Motor neuron (in vitro differentiated cells): Measurements from ENCODE around the gene XPR1. TPM values are rescaled to one million over a fixed set of nuclear protein-coding genes. Genes with fewer than 3 reads are reported as not detected.

Source experiments
- ATAC-seq, 8 experiments: fragments of 200-7000 bp; cut with Tn5 transposase; replicated peaks in 6 of 8; 2 replicates each; pipeline ENCODE4 v1.8.0; 2021; ENCODE audit warnings: mild to moderate bottlenecking in 8 of 8, moderate library complexity in 8 of 8
- H3K27ac ChIP-seq, 2 donors: fragments of 250-450 bp; sonication (Bioruptor Pico); 2 replicates each; pipeline ENCODE4 v1.9.0; 2021; ENCODE audit warnings: antibody characterized with exemption in 2 of 2, mild to moderate bottlenecking in 2 of 2, moderate library complexity in 1 of 2
- H3K4me1 ChIP-seq, 2 donors: fragments of 250-450 bp; sonication (Bioruptor Pico); replicated peaks in 1 of 2; 2 replicates each; pipeline ENCODE4 v1.6.1; 2021; ENCODE audit warnings: antibody characterized with exemption in 2 of 2, mild to moderate bottlenecking in 2 of 2, moderate library complexity in 1 of 2
- H3K4me3 ChIP-seq, 5 donors: fragments of 250-450 bp; sonication (Bioruptor Pico); 2 replicates each; pipeline ENCODE4 v1.9.0; 2021; ENCODE audit warnings: antibody characterized with exemption in 5 of 5, mild to moderate bottlenecking in 5 of 5, moderate library complexity in 4 of 5
- WGBS, 10 experiments: fragments of 450-650 bp; shearing (Covaris generic); methylation state at CpG; one replicate each; pipeline ENCODE4 v1.0.0; 2022; 5-methylcytosine and 5-hydroxymethylcytosine counted together
- in situ Hi-C, 9 experiments: fragments of 400-800 bp; cut with MboI; loops; one replicate each; pipeline ENCODE4 v1.15.0; 2021; ENCODE audit warnings: low sequenced_read_pairs in 9 of 9, low pct_unique_long_range_greater_than_20kb in 2 of 9; ENCODE audit not compliant: unreplicated experiment in 9 of 9
- total RNA-seq, 8 experiments: library from RNA; unstranded; fragments of 300-600 nt; gene quantifications; 2 replicates each; pipeline versions ENCODE4 v1.2.3 to v1.2.4, GENCODE V29; 2022

The XPR1 gene
- total RNA-seq, 8 experiments from 2014 or later: 24.0 to 162 (median 139) TPM

DNA sequence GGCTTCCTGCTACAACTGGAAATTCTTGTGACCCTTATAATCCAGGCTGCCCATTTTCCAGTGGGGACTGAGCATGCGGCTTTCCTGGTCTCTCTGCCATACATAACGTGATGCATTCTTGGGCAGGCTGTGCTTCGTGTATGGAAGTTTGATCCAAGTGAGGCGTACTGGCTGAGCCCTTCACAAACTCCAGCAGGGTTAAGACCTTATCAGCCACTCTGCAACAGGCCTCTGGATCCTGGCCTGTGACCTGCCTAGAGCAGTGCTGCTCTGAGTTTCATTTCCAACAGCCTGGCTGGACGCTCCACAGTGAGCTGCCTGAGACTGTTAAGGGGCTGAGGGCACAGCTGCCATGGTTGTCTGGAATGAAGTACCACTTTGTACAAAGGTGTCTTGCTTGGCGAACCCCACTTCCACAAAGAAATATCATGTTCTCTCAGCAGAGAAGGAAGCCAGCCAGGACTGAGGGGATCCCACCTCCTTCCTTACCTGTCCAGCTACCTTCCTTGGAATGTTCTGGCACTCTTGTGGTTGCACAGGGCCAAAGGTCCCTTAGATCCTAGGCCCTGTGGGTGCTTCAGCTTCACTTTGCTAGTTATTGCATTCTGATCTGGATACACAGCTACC lies 28.5 kb upstream of the XPR1 start:
- 23 to 100% (median 93%) methylated on average over 1 to 6 of the region's 6 CpGs; no CpG with 5 or more reads in 4 of the 10 experiments for WGBS, 10 experiments
- Histone ChIP-seq H3K4me1 (peaks cover 22 to 26% of the 10 kb centered on the region in 2 donors), H3K27ac (no peak overlapping the region), H3K4me3 (no peak overlapping the region)
- no peak for ATAC-seq
- in situ Hi-C loops: no loop called here

DNA sequence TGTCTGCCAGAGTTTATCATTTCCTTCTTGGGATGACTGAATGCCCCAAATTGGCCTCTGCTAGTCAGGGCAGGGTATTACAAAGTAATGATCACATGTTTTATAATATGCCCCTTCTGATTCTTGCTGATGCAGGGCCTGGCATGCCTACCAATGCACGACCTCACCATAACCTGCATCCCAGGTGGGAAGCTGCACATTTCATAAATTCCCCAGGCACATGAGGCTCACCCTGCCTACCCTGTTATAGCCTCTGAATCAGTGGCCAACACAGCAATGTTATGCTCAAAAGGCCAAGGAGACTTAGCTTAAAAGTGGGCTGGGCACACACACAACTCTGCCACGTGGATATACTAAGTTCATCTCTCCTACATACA lies 28.0 kb upstream of the XPR1 start:
- ATAC-seq: no peak
- 0 to 100% (median 85%) methylated on average over 1 to 2 of the region's 2 CpGs; no CpG with 5 or more reads in 2 of the 10 experiments for whole genome bisulfite sequencing, 10 experiments
- in situ Hi-C loops: no loop called here
- Histone ChIP-seq H3K4me3 (no peak overlapping the region), H3K27ac (no peak overlapping the region), H3K4me1 (peaks cover 17 to 21% of the 10 kb centered on the region in 2 donors)

DNA sequence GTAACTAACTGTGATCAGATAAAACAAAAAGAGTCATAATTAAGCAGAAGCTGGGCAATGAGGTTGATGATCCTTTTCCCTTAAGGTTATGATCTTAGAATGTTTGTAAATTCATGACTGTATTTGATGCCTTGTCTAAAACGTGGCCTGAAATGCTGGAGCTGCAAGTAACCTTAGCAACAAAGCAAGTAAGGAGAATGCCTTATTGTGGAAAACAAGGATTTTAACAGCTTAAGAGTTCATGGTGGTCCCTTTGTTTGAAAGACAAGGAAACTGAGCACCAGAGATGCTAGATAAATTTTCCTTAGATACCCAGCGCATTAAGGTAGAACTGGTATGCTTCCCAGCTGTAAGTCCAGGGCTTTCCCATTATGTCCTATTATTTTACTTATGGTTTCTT lies 25.7 kb upstream of the XPR1 start:
- WGBS, 10 experiments: 30 to 56% (median 47%) methylated on average over 2 of the region's 2 CpGs; no CpG with 5 or more reads in 4 of the 10 experiments
- Histone ChIP-seq H3K4me3 (no peak overlapping the region), H3K27ac (peak overlapping the region in 1 of 2 donors; percentile 22), H3K4me1 (peaks cover 31% of the 10 kb centered on the region in 2 donors)
- in situ Hi-C loops: no loop called here
- ATAC-seq: peak in 2 of 8 experiments; percentile 19 to 53

GRCh38 chr1:180609643-180610555 lies 21.9 kb upstream of the XPR1 start:
- Histone ChIP-seq H3K27ac (peak overlapping the region; percentile 71 to 83), H3K4me1 (peaks cover 45 to 61% of the 10 kb centered on the region in 2 donors), H3K4me3 (no peak overlapping the region)
- 15 to 81% (median 59%) methylated on average over 1 to 7 of the region's 7 CpGs for WGBS, 10 experiments
- in situ Hi-C loops: no loop called here
- ATAC-seq: peak in 5 of 8 experiments; percentile 13 to 67 (median 39)

- WGBS, 10 experiments: 0 to 83% (median 29%) methylated on average over 1 to 3 of the region's 3 CpGs; no CpG with 5 or more reads in 3 of the 10 experiments
- in situ Hi-C loops: no loop called here
- H3K27ac ChIP-seq: peak overlapping the region; percentile 71 to 83
Observed at GRCh38 chr1:180610556-180611015, 21.2 kb upstream of the XPR1 start.

DNA sequence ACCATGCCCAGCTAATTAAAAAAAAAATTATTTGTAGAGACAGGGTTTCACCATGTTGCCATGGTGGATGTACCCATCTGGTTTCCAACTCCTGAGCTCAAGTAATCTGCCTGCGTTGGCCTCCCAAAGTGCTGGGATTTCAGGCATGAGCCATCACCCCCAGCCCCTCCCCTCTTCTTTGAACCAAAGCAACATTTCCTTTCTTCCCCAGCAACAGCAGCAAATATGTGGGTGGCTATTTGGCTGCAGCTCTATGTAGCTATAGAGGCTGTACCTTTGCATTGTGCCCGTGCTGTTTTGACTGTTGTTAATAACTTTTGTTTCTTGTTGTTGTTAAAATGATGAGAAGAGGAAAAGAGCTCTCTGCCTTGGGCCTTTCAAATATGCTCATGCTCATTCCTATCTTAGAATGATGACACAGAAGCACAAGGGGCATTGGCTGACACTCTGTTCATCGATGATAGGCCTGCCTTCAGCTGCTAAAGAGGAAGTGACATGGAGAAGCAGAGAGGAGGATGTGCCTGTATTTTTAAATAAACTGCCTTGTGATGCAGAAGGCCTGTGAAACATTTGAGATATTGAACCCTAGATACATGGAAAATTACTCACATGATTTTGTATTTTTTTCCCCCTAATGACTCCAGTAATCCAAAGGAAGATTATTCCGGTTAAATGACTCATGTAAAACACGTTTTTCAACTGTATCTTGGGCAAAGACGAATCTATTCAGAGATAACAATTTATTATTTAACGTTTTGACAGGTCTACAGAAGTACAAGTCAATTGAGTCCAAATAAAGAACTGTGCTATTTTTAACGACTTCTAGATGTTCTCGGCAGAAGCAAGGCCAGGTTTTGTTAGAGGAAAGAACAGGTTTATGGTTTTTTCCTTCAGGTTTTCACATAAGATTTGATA lies 20.5 kb upstream of the XPR1 start:
- Histone ChIP-seq H3K4me1 (peaks cover 33 to 55% of the 10 kb centered on the region in 2 donors), H3K4me3 (no peak overlapping the region), H3K27ac (peak overlapping the region; percentile 71 to 83)
- ATAC-seq: peak in 5 of 8 experiments; percentile 94 to 95 (median 95)
- in situ Hi-C loops: no loop called here
- WGBS, 10 experiments: 14 to 66% (median 40%) methylated on average over 6 to 9 of the region's 9 CpGs

More at GRCh38 chr1:180610556-180611015, 21.2 kb upstream of the XPR1 start:
- ATAC-seq: no peak
- Histone ChIP-seq H3K4me3 (no peak overlapping the region), H3K4me1 (peaks cover 40 to 62% of the 10 kb centered on the region in 2 donors)

GRCh38 chr1:180612632-180613031 lies 19.2 kb upstream of the XPR1 start:
- in situ Hi-C loops: no loop called here
- WGBS, 10 experiments: 50 to 100% (median 88%) methylated on average over 1 of the region's 1 CpG; no CpG with 5 or more reads in 1 of the 10 experiments

DNA sequence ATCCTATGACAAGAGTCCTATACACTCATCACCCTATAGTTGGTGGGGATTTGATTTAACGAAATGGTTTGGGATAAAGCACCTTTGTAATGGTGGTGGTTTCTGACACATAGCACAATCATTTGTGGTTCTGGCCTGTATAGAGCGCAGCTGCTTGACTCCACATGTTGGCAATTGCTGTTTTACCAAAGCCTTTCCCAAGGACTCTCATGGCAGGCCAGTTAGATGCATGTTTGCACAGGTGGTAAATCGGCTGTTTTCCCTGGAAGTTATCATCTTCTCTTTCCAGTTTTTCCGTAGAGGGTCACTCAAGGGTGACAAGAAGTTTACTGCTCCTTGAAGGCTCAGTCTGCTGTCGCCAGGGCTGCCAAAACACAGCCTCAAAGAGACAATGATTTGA lies 17.1 kb upstream of the XPR1 start:
- 0 to 100% (median 80%) methylated on average over 1 to 5 of the region's 5 CpGs; no CpG with 5 or more reads in 1 of the 10 experiments for WGBS, 10 experiments
- no peak overlapping the region for H3K4me3 ChIP-seq
- H3K4me1 ChIP-seq: peaks cover 48 to 61% of the 10 kb centered on the region in 2 donors
- in situ Hi-C loops: no loop called here
- H3K27ac ChIP-seq: peak overlapping the region in 1 of 2 donors; percentile 36
- no peak for ATAC-seq

More at GRCh38 chr1:180612632-180613031, 19.2 kb upstream of the XPR1 start:
- ATAC-seq: no peak
- Histone ChIP-seq H3K4me1 (peaks cover 41 to 53% of the 10 kb centered on the region in 2 donors), H3K27ac (no peak overlapping the region), H3K4me3 (no peak overlapping the region)

DNA sequence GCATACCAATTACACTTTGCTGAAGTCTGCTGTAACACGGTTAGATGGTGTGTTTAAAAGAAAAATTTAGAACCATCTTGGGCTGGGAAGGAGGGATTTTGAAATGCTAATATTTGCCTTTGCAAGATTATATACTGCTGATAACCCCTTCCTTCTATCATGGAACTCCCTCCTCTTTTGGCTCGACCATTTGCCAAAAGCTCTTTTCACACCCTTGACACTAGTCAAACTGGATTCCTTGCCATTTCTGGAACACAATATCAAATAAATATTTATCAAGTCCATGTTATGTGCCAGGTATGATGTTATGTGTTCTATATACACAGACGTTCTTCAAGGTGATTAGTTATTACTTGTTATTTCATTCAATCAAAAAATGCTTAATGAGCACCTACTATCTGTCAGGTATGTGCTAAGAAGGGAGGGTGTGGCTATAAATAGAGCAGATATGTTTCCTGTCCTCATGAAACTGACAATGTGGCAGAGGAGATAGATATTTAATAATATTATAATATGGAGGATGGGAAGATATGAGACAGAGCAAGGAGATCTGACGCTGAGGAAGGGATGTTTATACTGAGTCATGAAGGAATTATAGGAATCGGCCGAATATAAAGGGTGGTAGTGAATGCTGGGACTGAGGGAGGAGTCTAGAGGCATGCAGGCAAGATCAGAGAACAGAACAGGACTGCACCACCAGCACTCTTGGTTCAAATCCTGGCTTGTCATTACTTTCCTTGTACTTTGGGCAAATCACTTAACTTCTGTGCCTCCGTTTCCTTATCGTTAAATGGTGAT lies 16.1 kb upstream of the XPR1 start:
- no peak overlapping the region for H3K27ac ChIP-seq
- 64 to 100% (median 86%) methylated on average over 2 to 8 of the region's 8 CpGs for WGBS, 10 experiments
- no peak overlapping the region for H3K4me3 ChIP-seq
- peaks cover 38 to 51% of the 10 kb centered on the region in 2 donors for H3K4me1 ChIP-seq
- ATAC-seq: no peak
- in situ Hi-C loops: no loop called here

GRCh38 chr1:180616439-180616838 lies 15.4 kb upstream of the XPR1 start:
- Histone ChIP-seq H3K27ac (no peak overlapping the region), H3K4me3 (no peak overlapping the region), H3K4me1 (peaks cover 31 to 47% of the 10 kb centered on the region in 2 donors)
- peak in 3 of 8 experiments; percentile 26 to 86 (median 44) for ATAC-seq
- 0 to 84% (median 71%) methylated on average over 2 to 6 of the region's 6 CpGs; no CpG with 5 or more reads in 2 of the 10 experiments for WGBS, 10 experiments
- in situ Hi-C loops: no loop called here

- Histone ChIP-seq H3K4me1 (peaks cover 27 to 47% of the 10 kb centered on the region in 2 donors), H3K4me3 (no peak overlapping the region), H3K27ac (peak overlapping the region in 1 of 2 donors; percentile 54)
- WGBS, 10 experiments: 65 to 100% (median 87%) methylated on average over 1 to 4 of the region's 4 CpGs; no CpG with 5 or more reads in 1 of the 10 experiments
- ATAC-seq: peak in 3 of 8 experiments; percentile 19 to 51 (median 39)
- in situ Hi-C loops: no loop called here
Observed at GRCh38 chr1:180617774-180618395, 13.9 kb upstream of the XPR1 start.
